ENCODE measurements around the gene MIOS.

MIOS gene

DNA sequence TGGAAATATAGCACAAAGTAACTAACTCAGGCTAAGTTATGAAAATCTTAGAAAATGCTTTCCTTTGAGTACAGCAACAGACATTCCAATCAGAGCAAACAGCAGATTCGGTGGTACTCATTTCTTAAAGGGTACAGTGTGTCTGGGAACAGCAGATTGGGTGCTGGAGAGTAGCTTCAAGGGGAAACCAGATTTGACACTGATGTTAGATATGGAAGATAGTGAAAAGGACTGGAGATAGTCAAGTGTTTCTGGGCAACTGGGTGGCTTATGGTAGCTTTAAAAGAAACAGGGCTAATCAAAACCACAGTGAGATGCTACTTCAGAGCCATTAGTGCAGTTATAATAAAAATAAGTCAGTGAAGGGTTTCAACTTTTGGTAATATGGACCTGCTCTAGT, 61.8 kb downstream of the MIOS start:
- DNase-seq (ENCODE audit: low spot score): no peak

DNA sequence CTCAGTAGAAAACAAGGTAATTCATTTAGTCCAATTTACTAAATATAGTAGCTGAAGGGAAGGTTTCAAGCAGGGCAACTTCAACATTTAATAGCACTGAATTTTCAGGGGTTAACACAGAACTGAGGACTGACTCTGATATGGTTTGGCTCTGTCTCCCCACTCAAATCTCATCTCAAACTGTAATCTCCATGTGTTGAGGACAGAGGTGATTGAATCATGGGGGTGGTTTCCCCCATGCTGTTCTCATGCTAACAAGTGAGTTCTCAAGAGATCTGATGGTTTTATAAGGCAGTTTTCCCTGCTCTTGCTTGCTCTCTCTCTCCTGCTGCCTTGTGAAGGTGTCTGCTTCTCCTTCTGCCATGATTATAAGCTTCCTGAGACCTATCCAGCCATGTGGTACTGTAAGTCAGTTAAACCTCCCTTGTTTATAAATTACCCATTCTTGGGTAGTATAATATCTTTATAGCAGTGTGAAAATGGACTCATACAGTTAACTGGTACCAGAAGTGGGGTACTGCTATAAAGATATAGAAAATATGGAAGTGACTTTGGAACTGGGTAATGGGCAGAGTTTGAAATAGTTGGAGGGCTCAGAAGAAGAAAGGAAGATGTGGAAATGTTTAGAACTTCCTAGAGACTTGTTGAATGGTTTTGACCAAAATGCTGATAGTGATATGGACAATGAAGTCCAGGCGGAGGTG, 64.1 kb downstream of the MIOS start:
- TF ChIP-seq, protein P1, sequence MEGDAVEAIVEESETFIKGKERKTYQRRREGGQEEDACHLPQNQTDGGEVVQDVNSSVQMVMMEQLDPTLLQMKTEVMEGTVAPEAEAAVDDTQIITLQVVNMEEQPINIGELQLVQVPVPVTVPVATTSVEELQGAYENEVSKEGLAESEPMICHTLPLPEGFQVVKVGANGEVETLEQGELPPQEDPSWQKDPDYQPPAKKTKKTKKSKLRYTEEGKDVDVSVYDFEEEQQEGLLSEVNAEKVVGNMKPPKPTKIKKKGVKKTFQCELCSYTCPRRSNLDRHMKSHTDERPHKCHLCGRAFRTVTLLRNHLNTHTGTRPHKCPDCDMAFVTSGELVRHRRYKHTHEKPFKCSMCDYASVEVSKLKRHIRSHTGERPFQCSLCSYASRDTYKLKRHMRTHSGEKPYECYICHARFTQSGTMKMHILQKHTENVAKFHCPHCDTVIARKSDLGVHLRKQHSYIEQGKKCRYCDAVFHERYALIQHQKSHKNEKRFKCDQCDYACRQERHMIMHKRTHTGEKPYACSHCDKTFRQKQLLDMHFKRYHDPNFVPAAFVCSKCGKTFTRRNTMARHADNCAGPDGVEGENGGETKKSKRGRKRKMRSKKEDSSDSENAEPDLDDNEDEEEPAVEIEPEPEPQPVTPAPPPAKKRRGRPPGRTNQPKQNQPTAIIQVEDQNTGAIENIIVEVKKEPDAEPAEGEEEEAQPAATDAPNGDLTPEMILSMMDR (IDR thresholded peaks at IDR 0.05; ENCODE audit: extremely low read depth, missing control alignments): no peak
- DNase-seq (ENCODE audit: low spot score): no peak

More for the DNA sequence above, 61.8 kb downstream of the MIOS start:
- TF ChIP-seq, protein P1 (IDR thresholded peaks at IDR 0.05; ENCODE audit: extremely low read depth, missing control alignments): no peak

DNA sequence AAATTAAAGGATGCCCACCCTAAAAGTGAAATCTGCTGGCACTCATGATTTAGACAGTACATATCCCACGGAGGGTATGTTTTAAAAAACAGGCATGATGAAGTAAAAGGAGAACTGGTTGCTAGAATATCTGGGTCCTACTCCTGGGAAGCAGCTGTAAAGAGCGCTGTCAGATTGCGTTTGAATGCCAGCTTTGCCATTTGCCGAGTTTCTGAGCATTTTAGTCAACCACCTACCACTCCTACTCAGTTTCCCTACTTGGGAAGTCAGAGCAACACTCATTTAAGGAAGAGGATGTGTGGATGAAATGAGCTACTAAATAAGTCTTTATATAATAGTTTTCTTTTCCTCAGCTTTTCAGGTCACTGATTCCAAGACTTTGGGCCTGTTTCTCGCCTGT, 72.7 kb downstream of the MIOS start:
- TF ChIP-seq, protein P1 (IDR thresholded peaks at IDR 0.05; ENCODE audit: extremely low read depth, missing control alignments): no peak

DNA sequence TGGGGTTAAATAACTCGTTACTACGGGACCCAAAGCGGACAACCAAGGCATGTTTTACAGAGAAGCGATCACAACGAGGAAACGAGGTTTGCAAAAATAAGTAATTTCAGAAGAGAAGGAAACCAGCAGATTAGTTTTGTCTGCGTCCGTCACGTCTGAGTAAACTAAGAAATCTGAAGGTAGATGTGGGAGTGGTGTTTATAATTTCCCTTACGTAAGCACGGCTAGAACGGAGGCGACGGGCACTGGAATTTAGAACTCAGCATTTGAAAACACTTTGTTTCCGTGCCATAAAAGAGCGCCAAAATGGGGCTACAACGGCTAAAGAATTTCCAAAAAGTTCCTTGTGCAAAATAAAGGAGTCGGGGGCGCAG, 73.2 kb downstream of the MIOS start:
- peak; percentile 30 for DNase-seq (ENCODE audit: low spot score)

More for the DNA sequence above, 72.7 kb downstream of the MIOS start:
- no peak for DNase-seq (ENCODE audit: low spot score)

DNA sequence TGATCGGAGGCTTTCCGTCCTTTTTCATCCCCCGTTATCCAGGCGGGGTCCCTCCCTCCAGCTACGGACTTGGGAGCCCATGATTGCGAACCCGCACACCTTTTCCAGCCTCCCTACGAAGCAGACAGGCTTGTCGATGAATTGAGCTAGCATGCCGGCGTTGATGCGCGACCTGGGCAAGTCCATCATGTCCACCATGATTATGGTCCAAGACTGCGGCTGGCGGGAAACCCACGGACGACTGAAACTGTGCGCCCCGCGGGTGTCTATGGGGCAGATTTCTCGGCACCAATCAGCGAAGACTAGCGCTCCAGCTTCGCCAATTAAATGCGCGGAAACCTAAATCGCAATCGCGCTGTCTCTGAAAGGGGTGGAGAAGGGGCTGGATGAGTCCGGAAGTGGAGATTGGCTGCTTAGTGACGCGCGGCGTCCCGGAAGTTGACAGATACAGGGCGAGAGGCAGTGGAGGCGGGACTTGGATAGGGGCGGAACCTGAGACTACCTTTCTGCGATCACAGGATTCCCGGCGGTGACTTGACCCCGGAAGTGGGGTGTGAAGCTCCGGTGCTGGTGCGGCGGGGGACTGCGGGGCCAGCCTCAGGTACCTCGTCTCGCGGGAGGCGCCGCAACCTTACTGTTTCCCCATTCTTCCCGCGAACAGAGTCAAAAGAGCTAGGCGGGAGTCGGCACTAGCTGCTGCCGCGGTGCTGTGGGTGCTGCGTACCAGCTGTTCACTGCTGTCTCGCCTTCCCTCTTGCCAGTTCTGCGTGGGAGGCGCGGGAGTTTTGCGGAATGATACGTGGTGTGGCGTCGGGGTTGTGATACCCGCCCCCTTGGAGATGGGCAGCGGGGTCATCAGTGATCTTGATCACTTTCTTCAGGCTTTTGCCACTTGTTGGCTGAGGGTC, 73.8 kb downstream of the MIOS start, which contains the start of gene UMAD1:
Gene UMAD1, plus strand, starts transcription at position 532 of the 908 bp plus-strand sequence. CDS start 32,620 bp downstream, outside the sequence.
- peak; percentile 88 for DNase-seq (ENCODE audit: low spot score)
- TF ChIP-seq, protein P1 (IDR thresholded peaks at IDR 0.05; ENCODE audit: extremely low read depth, missing control alignments): no peak

More for the DNA sequence above, 73.2 kb downstream of the MIOS start:
- TF ChIP-seq, protein P1 (IDR thresholded peaks at IDR 0.05; ENCODE audit: extremely low read depth, missing control alignments): no peak

DNA sequence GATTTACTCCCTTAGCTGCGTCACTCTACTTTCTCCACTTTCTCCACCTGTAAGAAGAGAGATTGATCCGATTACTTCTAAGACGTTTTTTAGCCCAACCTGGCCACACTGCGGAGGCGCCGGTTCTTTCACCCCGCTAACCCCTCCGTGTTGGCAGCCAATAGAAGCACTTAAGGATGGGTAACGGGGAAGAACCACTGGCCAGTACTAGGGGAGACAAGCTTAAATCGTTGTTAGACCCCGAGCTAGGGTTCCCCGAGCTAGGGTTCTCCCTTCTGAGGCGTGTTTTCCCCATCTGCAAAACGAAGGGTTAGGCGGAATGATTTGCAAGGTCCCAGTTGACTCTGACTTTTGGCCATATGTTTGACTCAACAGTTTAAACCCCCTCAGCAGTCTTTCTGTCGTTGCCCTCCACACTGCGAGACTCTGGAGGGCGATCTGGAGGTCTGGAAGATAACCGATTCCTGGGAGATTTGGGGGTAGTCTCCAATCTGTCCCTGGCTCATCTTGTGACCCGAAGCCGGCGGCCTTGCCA, 74.5 kb downstream of the MIOS start:
- TF ChIP-seq, protein P1 (IDR thresholded peaks at IDR 0.05; ENCODE audit: extremely low read depth, missing control alignments): no peak
- no peak for DNase-seq (ENCODE audit: low spot score)

DNA sequence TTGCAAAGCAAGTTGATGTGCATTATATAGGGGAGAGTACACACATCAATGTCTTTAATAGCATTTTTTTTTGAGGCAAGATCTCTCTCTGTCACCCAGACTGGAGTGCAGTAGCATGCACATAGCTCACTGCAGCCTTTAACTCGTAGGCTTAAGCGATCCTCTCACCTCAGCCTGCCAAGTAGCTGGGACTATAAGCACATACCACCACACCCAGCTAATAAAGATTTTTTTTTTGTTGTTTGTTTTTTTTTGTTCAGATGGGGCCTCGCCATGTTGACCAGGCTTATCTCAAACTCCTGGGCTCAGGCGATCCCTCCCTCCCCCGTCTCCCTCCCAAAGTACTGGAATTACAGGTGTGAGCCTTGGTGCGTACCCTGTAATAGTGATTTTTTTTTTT, 75.4 kb downstream of the MIOS start:
- TF ChIP-seq, protein P1 (IDR thresholded peaks at IDR 0.05; ENCODE audit: extremely low read depth, missing control alignments): no peak
- DNase-seq (ENCODE audit: low spot score): no peak
